OCI-LY1 (cell line): ENCODE measurements around the gene SEPSECS.

Source experiments
- EZH2 ChIP-seq: fragments of 200-600 bp; sonication (generic), shearing (Covaris generic); IDR thresholded peaks from 2 replicates; pipeline ENCODE4 v1.8.0; 2017; ENCODE audit warnings: borderline replicate concordance, mixed run types, mild to moderate bottlenecking, antibody characterized with exemption, low read length, moderate library complexity, mixed read lengths
- TF ChIP-seq, protein P1 (sequence below): fragments of 200-600 bp; sonication (generic), shearing (Covaris generic); IDR thresholded peaks from 2 replicates; pipeline ENCODE4 v1.5.1; 2017; ENCODE audit warnings: mild to moderate bottlenecking, antibody characterized with exemption, low read length, moderate library complexity, mixed read lengths

GRCh38 chr4:25100021-25100555, 60.2 kb downstream of the SEPSECS start:
- TF ChIP-seq, protein P1, sequence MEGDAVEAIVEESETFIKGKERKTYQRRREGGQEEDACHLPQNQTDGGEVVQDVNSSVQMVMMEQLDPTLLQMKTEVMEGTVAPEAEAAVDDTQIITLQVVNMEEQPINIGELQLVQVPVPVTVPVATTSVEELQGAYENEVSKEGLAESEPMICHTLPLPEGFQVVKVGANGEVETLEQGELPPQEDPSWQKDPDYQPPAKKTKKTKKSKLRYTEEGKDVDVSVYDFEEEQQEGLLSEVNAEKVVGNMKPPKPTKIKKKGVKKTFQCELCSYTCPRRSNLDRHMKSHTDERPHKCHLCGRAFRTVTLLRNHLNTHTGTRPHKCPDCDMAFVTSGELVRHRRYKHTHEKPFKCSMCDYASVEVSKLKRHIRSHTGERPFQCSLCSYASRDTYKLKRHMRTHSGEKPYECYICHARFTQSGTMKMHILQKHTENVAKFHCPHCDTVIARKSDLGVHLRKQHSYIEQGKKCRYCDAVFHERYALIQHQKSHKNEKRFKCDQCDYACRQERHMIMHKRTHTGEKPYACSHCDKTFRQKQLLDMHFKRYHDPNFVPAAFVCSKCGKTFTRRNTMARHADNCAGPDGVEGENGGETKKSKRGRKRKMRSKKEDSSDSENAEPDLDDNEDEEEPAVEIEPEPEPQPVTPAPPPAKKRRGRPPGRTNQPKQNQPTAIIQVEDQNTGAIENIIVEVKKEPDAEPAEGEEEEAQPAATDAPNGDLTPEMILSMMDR = no peak
- no peak for TF ChIP-seq EZH2
